GM12892 (cell line): ENCODE data around the gene WNK4.

Experiments
- POLR2A ChIP-seq: IDR thresholded peaks from 2 replicates; pipeline ENCODE4 v1.6.1; 2011; ENCODE audit warnings: low read depth, low read length, control low read depth
- POLR2AphosphoS5 ChIP-seq: IDR thresholded peaks from 2 replicates; pipeline ENCODE4 v1.6.1; 2011; ENCODE audit warnings: low read depth, low read length, control low read depth

- TF ChIP-seq POLR2A (no peak), POLR2AphosphoS5 (no peak)
These were observed 47.1 kb downstream of the WNK4 start for GRCh38 chr17:42827472-42827871.
